ENCODE results near the gene ZNHIT1. TPM values are rescaled to one million over a fixed set of nuclear protein-coding genes. Genes with fewer than 3 reads are reported as not detected.

The ZNHIT1 gene
- polyA plus RNA-seq (2012; rRNA removed), result 71.6 and 101 TPM in 2 replicates
- polyA plus RNA-seq (2012; cell fraction: cytosol; rRNA removed), result 71.5 and 71.8 TPM in 2 replicates
- 53.6 and 77.5 TPM in 2 replicates for polyA plus RNA-seq (2012; cell fraction: nucleus; rRNA removed)

DNA sequence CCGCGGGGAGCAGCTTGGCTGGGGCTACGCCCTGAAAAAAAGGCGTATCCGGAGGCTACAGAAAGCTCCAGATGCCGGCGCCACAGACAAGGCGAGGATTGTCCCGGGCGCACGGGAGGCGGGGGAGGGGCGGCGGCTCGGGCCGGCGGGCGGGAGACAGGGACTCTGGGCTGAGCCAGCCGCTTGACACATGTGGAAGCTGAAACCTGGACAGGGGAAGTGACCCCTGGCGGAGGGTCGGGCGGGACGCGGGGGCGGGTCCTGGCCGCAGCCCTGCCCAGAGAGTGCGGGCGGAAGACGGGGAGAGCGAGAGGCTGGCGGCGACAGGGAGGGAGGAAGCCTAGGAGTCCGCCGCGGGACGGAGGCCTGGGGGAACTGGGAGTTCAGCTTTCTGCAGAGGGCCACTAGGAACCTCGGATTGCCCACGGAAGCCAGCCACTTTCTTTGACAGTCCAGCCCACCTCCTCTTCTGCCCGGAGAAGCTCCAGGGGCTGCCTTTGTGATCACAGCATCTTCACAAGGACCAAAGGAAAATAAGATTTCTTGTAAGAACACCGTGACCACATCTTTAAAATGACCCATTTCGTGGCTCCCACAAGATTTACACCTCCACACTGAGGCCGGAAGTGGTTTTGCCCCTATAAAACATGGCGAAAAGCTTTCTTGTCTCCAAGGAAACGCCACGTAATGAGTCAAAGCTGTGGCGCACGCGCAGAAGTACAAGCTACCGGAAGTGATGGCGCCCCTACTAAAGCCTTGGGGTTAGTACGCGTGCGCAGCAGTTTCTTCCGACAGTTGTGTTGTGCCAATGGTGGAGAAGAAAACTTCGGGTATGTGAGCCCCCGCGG lies at the start of gene ZNHIT1, which contains the start of gene PLOD3:
Gene ZNHIT1 (plus strand): TSS at position 778 of the 848 bp plus-strand sequence. CDS start 31 bp downstream, at position 809.
Gene PLOD3 (minus strand): TSS at position 194 of the 848 bp plus-strand sequence. CDS start 307 bp downstream, outside the sequence.
- H3K4me3 ChIP-seq (ENCODE audit: low read depth in 2 of 2, low read length in 1 of 2), result peak within 1 kb of the TSS; percentile 66 to 84
- H3K27ac ChIP-seq (ENCODE audit: low read depth in 2 of 2, low read length in 1 of 2), result peak within 1 kb of the TSS; percentile 93 to 95
- no peaks in the 10 kb centered on the region for H3K9me3 ChIP-seq
- H2AFZ ChIP-seq (ENCODE audit: low read depth), result peak within 1 kb of the TSS; percentile 77
- peaks cover 9 to 20% of the 10 kb centered on the region in 2 experiments for H3K36me3 ChIP-seq (replicated peaks in 1 of 2; ENCODE audit: control insufficient read depth in 1 of 2, insufficient read depth in 2 of 2, low read length in 1 of 2)
- peaks cover 8 to 27% of the 10 kb centered on the region in 2 experiments; a peak in 2 of 4 replicates for H3K4me1 ChIP-seq (ENCODE audit: control insufficient read depth in 1 of 2, insufficient read depth in 2 of 2, low read depth in 1 of 2, low read length in 1 of 2)
- peaks cover 79% of the 10 kb centered on the region for H3K79me2 ChIP-seq (ENCODE audit: insufficient read depth)
- peak; percentile 100 for DNase-seq
- H3F3A ChIP-seq (replicated peaks; ENCODE audit: insufficient read depth), result no peaks in the 10 kb centered on the region
- H3K4me2 ChIP-seq, result peak within 1 kb of the TSS; percentile 95
- ChIA-PET CTCF (interaction anchor here (0.7 to 7.6 kb wide), 25 partner anchors 9 to 512 kb away, joined by 3 to 60 read pairs (median 5); partner anchors contain the start of genes AP1S1, FIS1, MOGAT3 and POP7), POLR2A (interaction anchor here (0.6 to 4.1 kb wide), 26 partner anchors 8 to 1116 kb away, joined by 3 to 38 read pairs (median 4); partner anchors contain the start of genes AP4M1, CLDN15, FIS1 and MCM7)
- WGBS (ENCODE audit: low lambda C conversion rate), result under 1% methylated on average over 35 of the region's 57 CpGs
- no peaks in the 10 kb centered on the region for H3K9me2 ChIP-seq
- H4K20me1 ChIP-seq (ENCODE audit: insufficient read depth), result peaks cover 5% of the 10 kb centered on the region
- no peaks in the 10 kb centered on the region for H3K27me3 ChIP-seq (ENCODE audit: insufficient read depth)
- peak within 1 kb of the TSS; percentile 81 for H3K9ac ChIP-seq
- TF ChIP-seq TAF1 (IDR thresholded peaks at IDR 0.05; ENCODE audit: borderline replicate concordance, low read depth, low read length) (peak; percentile 60; the same call in 1 of the 2 replicates), RFX5 (IDR thresholded peaks at IDR 0.05; ENCODE audit: low read length) (0 out of 2 replicates have a peak, but pooled peaks have one; percentile 44), EP300 (IDR thresholded peaks at IDR 0.05; ENCODE audit: borderline replicate concordance in 1 of 2, low read depth in 1 of 2, low read length in 1 of 2) (peak in 1 of 2 experiments; percentile 35; a peak in 1 of 4 replicates), RXRA (IDR thresholded peaks at IDR 0.05; ENCODE audit: borderline replicate concordance, low read depth) (no peak), USF2 (IDR thresholded peaks at IDR 0.05; ENCODE audit: borderline replicate concordance, low read depth, low read length) (no peak), SMC3 (IDR thresholded peaks at IDR 0.05; ENCODE audit: low read depth, low read length) (peak; percentile 7; the same call in 1 of the 2 replicates), GATA2 (CRISPR knock-in tag; IDR thresholded peaks at IDR 0.05) (no peak), POLR2AphosphoS5 (IDR thresholded peaks at IDR 0.05; ENCODE audit: low read depth, low read length) (peak; percentile 80; the same call in 1 of the 2 replicates), GABPA (IDR thresholded peaks at IDR 0.05; ENCODE audit: low read depth) (peak; percentile 87), EZH2phosphoT487 (IDR thresholded peaks at IDR 0.05; ENCODE audit: borderline replicate concordance, low read depth) (no peak), MXI1 (IDR thresholded peaks at IDR 0.05; ENCODE audit: low read depth, low read length) (peak; percentile 95), FOSL2 (IDR thresholded peaks at IDR 0.05; ENCODE audit: borderline replicate concordance, low read depth) (no peak; the same call in 1 of the 2 replicates), USF1 (IDR thresholded peaks at IDR 0.05; ENCODE audit: borderline replicate concordance, low read depth) (no peak; the same call in 1 of the 2 replicates), NFIC (IDR thresholded peaks at IDR 0.05; ENCODE audit: borderline replicate concordance) (no peak), NRF1 (IDR thresholded peaks at IDR 0.05; ENCODE audit: low read depth, low read length) (peak; percentile 97), TCF12 (IDR thresholded peaks at IDR 0.05) (peak; percentile 31; the same call in 1 of the 2 replicates), CTCF (IDR thresholded peaks at IDR 0.05) (peak; percentile 25; the same call in 1 of the 2 replicates), RCOR1 (IDR thresholded peaks at IDR 0.05; ENCODE audit: low read length) (peak; percentile 31; the same call in 1 of the 2 replicates), RAD21 (IDR thresholded peaks at IDR 0.05; ENCODE audit: low read length) (no peak), JUND (IDR thresholded peaks at IDR 0.05) (no peak; the same call in 1 of the 2 replicates), SIN3A (IDR thresholded peaks at IDR 0.05; ENCODE audit: borderline replicate concordance, low read depth, low read length) (peak; percentile 90), ELF1 (IDR thresholded peaks at IDR 0.05) (peak; percentile 86)
- TF ChIP-seq, protein P1, sequence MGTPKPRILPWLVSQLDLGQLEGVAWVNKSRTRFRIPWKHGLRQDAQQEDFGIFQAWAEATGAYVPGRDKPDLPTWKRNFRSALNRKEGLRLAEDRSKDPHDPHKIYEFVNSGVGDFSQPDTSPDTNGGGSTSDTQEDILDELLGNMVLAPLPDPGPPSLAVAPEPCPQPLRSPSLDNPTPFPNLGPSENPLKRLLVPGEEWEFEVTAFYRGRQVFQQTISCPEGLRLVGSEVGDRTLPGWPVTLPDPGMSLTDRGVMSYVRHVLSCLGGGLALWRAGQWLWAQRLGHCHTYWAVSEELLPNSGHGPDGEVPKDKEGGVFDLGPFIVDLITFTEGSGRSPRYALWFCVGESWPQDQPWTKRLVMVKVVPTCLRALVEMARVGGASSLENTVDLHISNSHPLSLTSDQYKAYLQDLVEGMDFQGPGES (IDR thresholded peaks at IDR 0.05; ENCODE audit: low read depth, low read length), result no peak
- TF ChIP-seq, protein P2, sequence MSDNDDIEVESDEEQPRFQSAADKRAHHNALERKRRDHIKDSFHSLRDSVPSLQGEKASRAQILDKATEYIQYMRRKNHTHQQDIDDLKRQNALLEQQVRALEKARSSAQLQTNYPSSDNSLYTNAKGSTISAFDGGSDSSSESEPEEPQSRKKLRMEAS (IDR thresholded peaks at IDR 0.05; ENCODE audit: low read depth), result peak; percentile 93
- TF ChIP-seq, protein P3, sequence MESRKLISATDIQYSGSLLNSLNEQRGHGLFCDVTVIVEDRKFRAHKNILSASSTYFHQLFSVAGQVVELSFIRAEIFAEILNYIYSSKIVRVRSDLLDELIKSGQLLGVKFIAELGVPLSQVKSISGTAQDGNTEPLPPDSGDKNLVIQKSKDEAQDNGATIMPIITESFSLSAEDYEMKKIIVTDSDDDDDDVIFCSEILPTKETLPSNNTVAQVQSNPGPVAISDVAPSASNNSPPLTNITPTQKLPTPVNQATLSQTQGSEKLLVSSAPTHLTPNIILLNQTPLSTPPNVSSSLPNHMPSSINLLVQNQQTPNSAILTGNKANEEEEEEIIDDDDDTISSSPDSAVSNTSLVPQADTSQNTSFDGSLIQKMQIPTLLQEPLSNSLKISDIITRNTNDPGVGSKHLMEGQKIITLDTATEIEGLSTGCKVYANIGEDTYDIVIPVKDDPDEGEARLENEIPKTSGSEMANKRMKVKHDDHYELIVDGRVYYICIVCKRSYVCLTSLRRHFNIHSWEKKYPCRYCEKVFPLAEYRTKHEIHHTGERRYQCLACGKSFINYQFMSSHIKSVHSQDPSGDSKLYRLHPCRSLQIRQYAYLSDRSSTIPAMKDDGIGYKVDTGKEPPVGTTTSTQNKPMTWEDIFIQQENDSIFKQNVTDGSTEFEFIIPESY (IDR thresholded peaks at IDR 0.05; ENCODE audit: borderline replicate concordance, low read depth), result peak; percentile 6; the same call in 1 of the 2 replicates
